Measurements from ENCODE around the gene SCP2.

DNA sequence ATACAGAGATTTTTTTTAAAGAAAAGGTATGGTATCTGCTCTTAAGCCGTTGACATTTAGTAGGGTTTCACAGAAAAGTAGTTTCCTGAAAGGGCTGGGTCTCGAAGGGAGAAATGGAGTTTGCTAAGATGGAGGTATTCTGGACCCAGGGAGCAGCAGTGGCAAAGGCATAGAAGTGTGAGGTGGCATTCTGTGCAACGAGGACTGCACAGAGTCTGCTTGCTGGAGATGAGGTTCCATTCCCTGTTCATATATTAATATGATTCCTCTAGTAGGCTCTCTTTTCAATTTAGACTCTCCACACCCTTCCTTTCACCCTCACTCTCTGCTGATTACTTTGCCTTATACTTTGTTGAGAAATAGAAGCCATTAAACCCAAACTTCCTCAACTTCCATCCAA lies 96.5 kb downstream of the SCP2 start:
- TF ChIP-seq FOXP1 (CRISPR knock-in tag; IDR thresholded peaks at IDR 0.05; ENCODE audit: borderline replicate concordance) = no peak
- TF ChIP-seq SP1 (CRISPR knock-in tag; conservative IDR thresholded peaks at IDR 0.05) = no peak
- TF ChIP-seq, protein P1, sequence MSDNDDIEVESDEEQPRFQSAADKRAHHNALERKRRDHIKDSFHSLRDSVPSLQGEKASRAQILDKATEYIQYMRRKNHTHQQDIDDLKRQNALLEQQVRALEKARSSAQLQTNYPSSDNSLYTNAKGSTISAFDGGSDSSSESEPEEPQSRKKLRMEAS (CRISPR knock-in tag; IDR thresholded peaks at IDR 0.05) = no peak
- TF ChIP-seq, protein P2, sequence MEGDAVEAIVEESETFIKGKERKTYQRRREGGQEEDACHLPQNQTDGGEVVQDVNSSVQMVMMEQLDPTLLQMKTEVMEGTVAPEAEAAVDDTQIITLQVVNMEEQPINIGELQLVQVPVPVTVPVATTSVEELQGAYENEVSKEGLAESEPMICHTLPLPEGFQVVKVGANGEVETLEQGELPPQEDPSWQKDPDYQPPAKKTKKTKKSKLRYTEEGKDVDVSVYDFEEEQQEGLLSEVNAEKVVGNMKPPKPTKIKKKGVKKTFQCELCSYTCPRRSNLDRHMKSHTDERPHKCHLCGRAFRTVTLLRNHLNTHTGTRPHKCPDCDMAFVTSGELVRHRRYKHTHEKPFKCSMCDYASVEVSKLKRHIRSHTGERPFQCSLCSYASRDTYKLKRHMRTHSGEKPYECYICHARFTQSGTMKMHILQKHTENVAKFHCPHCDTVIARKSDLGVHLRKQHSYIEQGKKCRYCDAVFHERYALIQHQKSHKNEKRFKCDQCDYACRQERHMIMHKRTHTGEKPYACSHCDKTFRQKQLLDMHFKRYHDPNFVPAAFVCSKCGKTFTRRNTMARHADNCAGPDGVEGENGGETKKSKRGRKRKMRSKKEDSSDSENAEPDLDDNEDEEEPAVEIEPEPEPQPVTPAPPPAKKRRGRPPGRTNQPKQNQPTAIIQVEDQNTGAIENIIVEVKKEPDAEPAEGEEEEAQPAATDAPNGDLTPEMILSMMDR (IDR thresholded peaks at IDR 0.05) = no peak
